H1 (cell line): Measurements from ENCODE around the gene FARS2. TPM values are rescaled to one million over a fixed set of nuclear protein-coding genes. Genes with fewer than 3 reads are reported as not detected.

Experiments
- EP300 ChIP-seq, 2 experiments: IDR thresholded peaks; 1 replicate in 1 of 2; 2 replicates in 1 of 2; pipeline ENCODE4 v1.6.1; 2011 to 2012; ENCODE audit warnings: low read depth in 2 of 2, low read length in 2 of 2, mild to moderate bottlenecking in 2 of 2, borderline replicate concordance in 1 of 2, inconsistent platforms in 1 of 2, moderate library complexity in 1 of 2
- EZH2 ChIP-seq: fragments of 200-600 bp; sonication (generic); IDR thresholded peaks from 2 replicates; pipeline ENCODE4 v1.7.1; 2012; ENCODE audit warnings: low read depth, mild to moderate bottlenecking, moderate library complexity, low read length, inconsistent platforms; ENCODE audit not compliant: severe bottlenecking
- FOSL1 ChIP-seq: IDR thresholded peaks from 2 replicates; pipeline ENCODE4 v1.6.1; 2011; ENCODE audit warnings: mild to moderate bottlenecking, low read depth, low read length, moderate library complexity; ENCODE audit not compliant: insufficient read depth
- HDAC6 ChIP-seq: IDR thresholded peaks from one replicate; pipeline ENCODE4 v1.7.1; 2012; ENCODE audit warnings: low read depth, mild to moderate bottlenecking, inconsistent platforms, low read length, moderate library complexity
- RXRA ChIP-seq: IDR thresholded peaks from 2 replicates; pipeline ENCODE4 v1.6.1; 2011; ENCODE audit warnings: low read depth, mild to moderate bottlenecking, low read length, moderate library complexity; ENCODE audit not compliant: insufficient read depth
- polyA plus RNA-seq, 7 experiments: library from polyadenylated mRNA; depleted of rRNA in 3 of 7; stranded (reverse) in 5 of 7; unstranded in 2 of 7; fragments of >200 nt in 5 of 7; fragments of 200-250 nt in 2 of 7; gene quantifications; 1 replicate in 5 of 7; 2 replicates in 1 of 7; 4 replicates in 1 of 7; pipeline versions ENCODE4 v1.2.1 to v1.2.3, GENCODE V29; 2011 to 2013; ENCODE audit warnings: missing spikeins in 2 of 7, mixed read lengths in 2 of 7
- total RNA-seq: library from RNA; stranded (reverse); fragmentation: NEBNext Ultra II Directional; extraction: Animal tissue kit (Norgen Biotek cat#: 25700); gene quantifications from 2 replicates; pipeline ENCODE4 v1.2.1, GENCODE V29; 2021
- TF ChIP-seq, protein P1 (sequence below): IDR thresholded peaks from 2 replicates; pipeline ENCODE4 v1.6.1; 2012; ENCODE audit warnings: low read length, inconsistent platforms

The FARS2 gene
- total and polyA plus RNA-seq, 2 of the 8 experiments (the other 6 are each of a cell fraction or from before 2014, with no cell fraction given) = 11.7 to 14.4 TPM

DNA sequence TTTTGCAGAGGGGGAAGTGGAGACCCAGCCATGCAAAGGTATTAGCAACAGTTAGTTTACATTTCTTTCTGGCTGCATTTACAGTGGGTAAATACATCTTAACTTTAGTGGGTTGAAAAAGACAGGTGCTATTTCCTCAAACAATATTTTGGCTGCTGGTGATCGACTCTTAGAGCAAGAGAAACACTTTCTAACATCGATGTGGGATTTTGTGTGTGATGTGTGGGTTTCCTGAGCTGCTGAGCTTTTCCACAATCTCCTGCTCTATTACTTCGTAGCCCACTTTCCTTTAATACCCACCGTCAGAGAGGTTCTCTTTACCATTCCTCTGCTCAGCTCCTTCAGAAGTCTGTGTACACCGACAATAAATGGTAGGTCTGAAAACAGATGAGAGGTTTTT, 406.4 kb downstream of the FARS2 start (continued):
- TF ChIP-seq EP300 (IDR thresholded peaks at IDR 0.05; ENCODE audit: borderline replicate concordance in 1 of 2, low read depth in 2 of 2, low read length in 2 of 2) (no peak), RXRA (no peak), HDAC6 (no peak), EZH2 (no peak), FOSL1 (no peak)
- TF ChIP-seq, protein P1, sequence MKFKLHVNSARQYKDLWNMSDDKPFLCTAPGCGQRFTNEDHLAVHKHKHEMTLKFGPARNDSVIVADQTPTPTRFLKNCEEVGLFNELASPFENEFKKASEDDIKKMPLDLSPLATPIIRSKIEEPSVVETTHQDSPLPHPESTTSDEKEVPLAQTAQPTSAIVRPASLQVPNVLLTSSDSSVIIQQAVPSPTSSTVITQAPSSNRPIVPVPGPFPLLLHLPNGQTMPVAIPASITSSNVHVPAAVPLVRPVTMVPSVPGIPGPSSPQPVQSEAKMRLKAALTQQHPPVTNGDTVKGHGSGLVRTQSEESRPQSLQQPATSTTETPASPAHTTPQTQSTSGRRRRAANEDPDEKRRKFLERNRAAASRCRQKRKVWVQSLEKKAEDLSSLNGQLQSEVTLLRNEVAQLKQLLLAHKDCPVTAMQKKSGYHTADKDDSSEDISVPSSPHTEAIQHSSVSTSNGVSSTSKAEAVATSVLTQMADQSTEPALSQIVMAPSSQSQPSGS = no peak
- TF ChIP-seq, all 59 proteins: peak for 0
